T1000 (cell line): ENCODE results near the gene PIANP.
"Not testable (repeated sequence)": the region's sequence is repeated elsewhere in the genome, so short reads cannot be mapped to it uniquely, and the experiment has no call there.

ENCODE experiments used
- DNase-seq: peaks from one replicate; lab custom pipeline; 2025; ENCODE audit warnings: mixed read lengths; lab: John Stamatoyannopoulos, UW

The PIANP gene

GRCh38 chr12:6708351-6708750 lies 7.7 kb upstream of the PIANP start:
- not testable (repeated sequence) for DNase-seq

DNA sequence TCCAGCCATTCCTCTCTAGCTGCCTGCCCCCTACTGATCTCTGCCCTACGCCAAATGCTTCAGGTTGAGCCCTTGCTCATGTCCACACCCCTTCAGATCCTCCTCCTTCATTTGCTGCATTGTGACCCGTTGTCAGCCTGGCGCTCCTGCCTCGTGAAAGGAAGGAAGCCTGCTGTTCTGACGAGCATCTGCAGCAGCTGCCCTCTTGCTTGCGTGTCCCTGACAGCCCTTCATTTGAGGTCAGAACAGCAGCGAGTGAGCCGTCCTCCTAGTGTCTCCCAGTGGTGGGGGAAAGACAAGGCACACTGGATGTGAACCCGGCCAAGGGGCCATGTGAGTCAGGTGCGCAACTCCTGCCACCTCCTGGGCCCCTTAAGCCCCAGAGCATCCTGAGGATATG lies 3.0 kb upstream of the PIANP start:
- no peak for DNase-seq

DNA sequence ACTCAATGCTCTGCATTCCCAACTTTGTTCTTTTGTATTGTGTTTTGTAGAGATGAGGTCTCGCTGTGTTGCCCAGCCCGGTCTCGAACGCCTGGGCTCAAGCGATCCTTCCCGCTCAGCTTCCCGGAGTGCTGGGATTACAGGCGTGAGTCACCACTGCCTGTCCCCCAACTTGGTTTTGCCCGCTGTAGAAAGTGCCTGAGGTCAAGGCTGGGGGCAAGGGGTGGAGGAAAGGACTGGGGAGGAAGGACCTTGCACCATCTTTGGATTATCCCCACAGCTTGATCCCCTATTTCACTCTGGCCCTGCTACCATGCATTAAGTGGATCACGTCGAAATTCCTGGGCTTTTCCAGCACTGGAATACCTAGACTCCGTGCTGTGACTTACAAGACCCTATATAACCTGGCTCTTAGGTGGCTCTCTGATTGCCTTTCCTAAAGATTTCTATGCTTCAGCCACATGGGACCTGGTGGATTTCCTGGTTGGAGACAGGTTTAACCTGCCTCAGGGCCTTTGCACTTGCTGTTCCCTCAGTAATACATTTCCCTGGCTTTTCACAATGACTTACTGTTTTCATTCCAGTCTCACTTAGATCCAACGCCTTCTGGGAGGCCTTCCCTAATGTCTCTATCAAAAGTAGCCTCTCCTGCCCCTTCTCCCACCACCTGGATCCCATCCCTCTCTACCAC lies 608 bp upstream of the PIANP start:
- no peak for DNase-seq

DNA sequence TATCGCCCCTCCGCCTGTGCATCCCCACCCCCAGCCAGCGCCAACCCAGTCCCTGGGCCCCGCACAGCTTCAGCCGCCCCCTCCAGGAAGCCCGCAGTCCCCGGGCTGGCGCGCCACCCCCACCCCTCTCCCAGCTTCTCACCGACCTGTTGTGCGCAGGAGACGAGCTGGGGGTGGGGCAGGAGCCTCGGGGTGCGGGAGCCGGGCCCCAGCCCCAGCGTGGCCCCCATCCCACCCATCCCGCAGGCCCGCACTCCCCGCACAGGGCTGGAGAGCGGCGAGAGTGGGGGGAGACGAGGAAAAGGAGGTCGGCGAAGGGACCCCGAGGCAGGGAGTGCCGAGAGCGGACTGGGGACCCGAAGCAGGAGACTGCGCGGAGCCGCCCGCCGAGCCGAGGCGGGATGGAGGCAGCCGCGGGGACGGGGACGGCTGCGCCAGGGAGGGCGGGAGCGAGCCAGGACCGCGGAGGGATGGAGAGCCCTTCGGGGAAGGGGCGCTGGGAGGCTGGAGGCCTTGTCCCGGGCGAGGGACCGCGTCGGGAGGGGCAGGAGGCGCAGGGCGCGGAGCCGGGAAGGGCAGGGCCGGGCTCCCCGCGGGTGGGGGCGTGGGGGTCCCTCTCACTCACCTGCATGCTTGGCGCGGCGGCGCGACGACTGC lies 498 bp downstream of the PIANP start:
- no peak for DNase-seq

DNA sequence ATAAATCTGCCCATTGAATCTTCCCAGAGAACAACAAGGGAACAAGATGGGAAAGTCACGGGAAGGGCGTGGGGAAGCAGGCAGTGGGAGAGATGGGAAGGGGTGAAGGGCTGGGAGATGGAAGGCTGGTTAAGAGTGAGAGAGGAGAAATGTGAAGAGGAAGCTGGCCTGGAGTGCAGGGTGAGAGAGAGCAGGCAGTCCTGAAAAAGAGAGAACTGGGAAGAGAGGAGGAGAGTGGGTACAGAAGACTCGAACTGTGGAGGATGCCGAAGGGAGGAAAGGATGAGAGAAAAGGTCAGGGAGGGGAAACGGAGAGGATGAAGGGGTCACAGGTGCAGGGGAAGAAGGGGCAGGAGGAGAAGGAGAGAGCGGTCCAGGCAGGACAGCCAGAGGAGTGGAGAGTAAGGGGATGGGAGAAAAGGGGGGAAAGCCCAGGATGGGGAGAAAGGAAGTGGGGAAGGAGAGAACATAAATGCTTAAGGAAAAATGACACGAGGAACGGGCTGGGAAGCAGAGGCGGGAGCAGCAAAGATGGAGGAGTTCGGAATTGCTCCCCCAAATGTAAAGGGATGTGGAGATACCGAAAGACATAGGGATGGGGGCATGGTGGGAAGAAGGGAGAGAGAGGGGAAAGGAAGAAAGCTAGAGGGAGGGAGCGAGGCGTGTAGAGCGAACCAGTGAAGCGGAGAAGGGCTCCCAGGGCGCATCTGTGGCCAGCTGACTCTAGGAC lies 1.2 kb downstream of the PIANP start:
- DNase-seq = no peak

GRCh38 chr12:6698352-6699046 lies 2.1 kb downstream of the PIANP start:
- no peak for DNase-seq

DNA sequence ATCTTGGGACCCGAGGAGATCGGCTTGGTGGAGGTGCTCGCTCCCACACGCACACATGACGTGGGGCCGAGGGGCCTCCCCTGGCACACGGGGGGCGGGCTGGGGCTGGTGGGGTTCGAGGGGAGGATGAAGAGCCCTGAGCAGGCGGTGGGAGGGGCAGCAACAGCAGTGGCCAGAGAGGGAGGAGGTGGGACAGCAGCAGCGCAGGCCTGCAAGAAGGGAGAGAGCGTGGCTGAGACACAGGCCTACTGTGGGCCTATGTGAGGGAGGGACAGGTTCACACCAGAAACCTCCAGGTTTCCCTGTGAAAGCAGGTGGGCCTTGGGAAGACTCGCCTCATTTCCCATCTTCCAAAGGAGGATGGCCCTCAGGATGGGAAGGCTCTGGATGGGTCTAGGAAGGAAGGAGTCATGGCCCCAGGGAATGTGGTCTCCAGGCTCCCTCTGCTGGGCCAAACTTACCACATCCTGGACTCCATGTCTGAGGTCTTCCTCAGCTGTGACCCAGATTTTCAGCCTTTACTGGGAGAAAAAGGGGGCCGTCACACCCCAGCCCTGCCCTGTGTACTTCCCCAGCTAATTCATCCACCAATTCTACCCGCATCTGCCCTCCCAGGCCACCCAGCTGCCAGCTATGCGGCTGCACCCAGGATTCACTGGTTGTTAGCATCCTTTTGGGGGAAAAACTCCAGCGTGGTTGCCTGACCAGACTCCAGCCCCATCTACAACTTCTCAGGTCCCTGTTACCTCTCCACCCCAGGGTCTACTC lies 2.8 kb downstream of the PIANP start:
- peak; percentile 29 for DNase-seq

DNA sequence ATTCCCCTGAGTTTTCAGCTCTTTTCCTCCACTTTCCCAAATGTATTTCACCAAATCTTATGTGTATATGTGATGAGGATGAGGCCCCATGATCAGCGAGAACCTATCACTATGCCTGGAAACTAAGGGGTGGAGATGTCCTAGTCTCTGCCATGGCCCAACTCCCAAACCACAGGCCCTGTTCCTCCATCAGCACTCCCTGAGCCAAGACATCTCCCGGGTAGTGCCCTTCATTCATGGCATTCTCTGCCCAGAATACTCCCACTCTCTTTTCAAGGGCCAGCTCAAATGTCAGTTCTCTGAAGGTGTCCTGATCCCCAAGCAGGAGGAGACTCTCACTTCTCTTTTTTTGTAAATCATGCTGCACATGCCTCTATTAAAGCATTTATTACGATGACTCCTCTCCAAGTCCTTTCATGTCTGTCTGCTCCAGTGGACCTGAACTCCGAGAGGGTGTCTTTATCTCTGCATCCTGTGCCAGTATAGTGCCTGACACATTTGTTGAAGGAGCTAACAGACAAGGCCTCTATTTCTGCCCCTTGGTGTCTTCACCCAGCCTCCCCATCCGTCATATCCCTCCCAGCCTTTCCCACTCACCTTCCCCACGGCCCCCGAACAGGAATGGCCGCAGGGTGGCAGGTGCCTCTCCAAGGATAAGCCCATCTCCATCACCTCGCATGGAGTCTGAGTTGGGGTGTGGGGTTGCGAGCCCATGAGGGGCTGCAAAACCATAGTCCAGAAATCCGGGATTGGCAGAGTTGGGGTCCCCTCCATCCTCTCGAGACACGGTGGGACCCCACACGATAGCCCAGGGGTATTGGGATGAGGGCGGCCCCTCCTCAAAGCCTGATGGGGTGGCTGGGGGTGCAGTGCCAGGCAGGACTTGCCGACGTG lies 3.7 kb downstream of the PIANP start:
- no peak for DNase-seq

- DNase-seq = no peak
Measured at GRCh38 chr12:6695313-6696045, 5.1 kb downstream of the PIANP start.

GRCh38 chr12:6694701-6695100 lies 5.9 kb downstream of the PIANP start:
- no peak for DNase-seq

GRCh38 chr12:6693832-6694355 lies 6.7 kb downstream of the PIANP start:
- no peak for DNase-seq

DNA sequence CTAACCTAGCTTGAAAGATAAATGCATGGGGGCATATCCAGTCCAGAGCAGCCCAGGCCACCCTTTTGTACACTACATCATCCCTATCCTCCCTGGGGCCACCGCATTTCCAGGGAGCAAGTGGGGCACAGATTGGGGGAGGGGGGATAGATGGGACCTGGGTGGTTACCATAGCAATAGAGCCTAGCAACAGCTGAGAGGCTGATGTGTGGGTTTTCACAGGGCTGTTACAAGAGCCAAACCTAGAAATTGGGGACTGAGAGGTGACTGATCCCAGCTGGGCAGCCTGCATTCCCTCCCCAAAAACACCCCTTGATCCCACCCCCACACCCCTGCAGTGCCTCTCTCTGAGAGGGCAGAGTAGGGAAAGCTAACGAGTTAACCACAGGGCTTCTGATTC lies 7.7 kb downstream of the PIANP start:
- no peak for DNase-seq

- DNase-seq = peak; percentile 25
Measured at GRCh38 chr12:6691473-6691872, 9.1 kb downstream of the PIANP start.

DNA sequence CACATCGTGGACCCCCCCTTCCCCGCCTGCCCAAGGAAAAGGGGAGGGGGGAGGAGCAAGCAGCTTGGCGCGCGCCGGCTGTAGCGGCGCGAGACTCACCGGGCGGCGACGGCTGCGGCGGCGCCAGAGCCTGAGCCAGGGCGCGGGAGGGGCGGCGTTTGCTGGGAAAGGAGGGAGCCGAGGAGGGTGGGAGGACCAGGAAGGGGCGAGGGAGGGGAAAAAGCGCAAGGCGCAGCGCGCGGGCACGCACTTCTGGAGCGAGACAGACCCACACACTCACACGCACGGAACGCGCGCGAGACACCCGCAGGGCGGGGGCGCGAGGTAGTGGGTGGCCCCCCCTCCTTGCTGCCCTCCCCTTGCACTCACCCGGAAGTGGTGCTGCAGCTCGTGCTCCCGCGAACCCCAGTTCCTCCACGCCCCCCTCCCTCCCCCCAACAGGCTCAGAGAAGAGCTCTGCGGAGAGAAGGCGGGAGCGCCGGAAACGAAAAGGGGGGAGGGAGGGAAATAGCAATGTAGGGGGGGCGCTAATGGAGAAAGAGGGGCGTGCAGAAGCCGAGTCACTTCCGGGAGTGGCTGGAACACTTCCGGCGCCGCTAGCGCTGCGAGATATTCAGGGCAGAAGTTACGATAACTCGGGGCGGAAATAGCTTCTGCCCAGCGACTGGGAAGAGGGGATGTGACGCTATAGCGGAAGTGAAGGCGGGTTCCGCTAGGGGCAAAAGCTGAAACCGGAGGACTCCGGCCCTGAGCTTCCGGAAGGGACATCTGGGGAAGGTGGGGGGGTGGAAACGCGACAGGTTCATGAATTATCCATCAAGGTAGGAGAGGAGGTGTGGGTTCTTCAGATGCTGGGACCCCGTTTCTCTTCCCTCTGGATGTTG lies 11.4 kb downstream of the PIANP start, which contains the start of gene ZNF384:
ZNF384 (minus strand) TSS at position 377 of the 884 bp plus-strand sequence. CDS start 9,855 bp downstream, outside the sequence.
- peak; percentile 93 for DNase-seq

DNA sequence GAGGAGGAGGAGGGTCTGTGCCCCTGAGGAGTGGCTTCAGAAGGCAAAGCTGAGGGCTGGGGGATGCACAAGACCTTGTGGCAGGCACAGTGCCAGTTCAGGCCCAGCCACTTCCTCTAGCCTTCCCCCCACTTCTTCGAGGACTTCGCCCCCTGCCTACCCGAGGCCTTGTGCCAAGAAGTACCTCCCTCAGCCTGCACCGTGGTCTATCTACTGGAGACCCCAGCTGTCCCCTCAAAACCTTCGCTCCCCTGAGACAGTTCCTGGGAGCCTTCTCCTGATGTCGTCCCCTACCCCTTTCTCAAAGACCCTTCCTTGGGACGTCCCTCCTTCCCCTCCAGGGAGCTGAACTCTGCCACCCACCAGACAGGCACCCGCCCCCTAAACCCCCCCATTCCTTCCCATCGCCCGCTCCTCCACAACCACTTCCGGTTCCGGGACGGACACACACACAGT lies 12.0 kb downstream of the PIANP start:
- no peak for DNase-seq

- no peak for DNase-seq
Measured at GRCh38 chr12:6685814-6686213, 14.8 kb downstream of the PIANP start.

DNA sequence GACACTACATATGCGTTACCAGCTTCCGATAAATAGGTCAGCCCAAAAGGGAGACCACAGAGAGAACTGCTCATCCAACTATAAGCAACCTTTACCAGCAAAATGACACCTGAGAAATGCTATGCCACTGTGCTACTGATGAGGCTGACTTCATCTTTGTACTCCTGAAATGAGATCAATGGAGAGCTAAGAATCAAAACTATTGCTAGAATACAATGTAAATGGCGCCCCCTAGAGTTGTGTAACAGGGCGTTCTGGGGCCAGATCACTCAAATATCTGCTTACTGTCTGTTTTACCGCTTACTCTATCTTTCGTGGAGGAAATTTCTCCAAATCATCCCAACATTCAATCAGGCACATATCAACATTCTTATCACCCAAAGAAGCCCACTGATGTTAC lies 16.0 kb downstream of the PIANP start:
- no peak for DNase-seq

DNA sequence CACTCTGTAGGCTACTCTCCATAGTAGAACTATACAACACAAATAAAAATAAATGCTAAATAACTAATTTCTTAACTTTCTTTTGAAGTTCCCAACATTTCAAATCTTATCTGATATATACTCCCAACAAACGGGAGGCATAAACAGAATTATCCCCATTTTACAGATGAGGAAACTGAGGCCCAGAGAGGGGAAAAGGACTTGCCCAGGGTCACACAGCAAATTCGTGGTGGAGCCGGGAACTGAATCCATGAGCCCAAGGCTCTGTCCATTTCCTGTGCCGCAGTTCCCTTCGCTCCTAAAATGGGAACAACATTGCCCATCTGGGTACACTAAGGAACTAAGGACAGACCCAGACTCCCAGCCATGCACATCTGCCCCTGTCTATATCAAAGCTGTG lies 23.7 kb downstream of the PIANP start:
- DNase-seq = no peak

GRCh38 chr12:6672143-6672542 lies 28.5 kb downstream of the PIANP start:
- no peak for DNase-seq
